Gastrocnemius medialis (tissue), 4 donors: Measurements from ENCODE around the gene LRRC8D.

Experiments used
- CTCF ChIP-seq, 5 experiments: fragments of 450-650 bp in 3 of 5; fragments of 200-600 bp in 2 of 5; sonication (generic) in 2 of 5; IDR thresholded peaks in 4 of 5; conservative IDR thresholded peaks in 1 of 5; 1 replicate in 4 of 5; 2 replicates in 1 of 5; pipeline ENCODE4 v1.5.1; 2016 to 2019; ENCODE audit warnings: antibody characterized with exemption in 5 of 5, mild to moderate bottlenecking in 3 of 5, moderate library complexity in 3 of 5
- POLR2A ChIP-seq, 2 donors: fragments of 450-650 bp; IDR thresholded peaks; one replicate each; pipeline ENCODE4 v1.6.1; 2017; ENCODE audit warnings: antibody characterized with exemption in 2 of 2, mild to moderate bottlenecking in 2 of 2, moderate library complexity in 2 of 2

GRCh38 chr1:89931964-89932363 lies 111.1 kb downstream of the LRRC8D start:
- TF ChIP-seq CTCF (IDR thresholded peaks at IDR 0.05 in 4 of 5, conservative IDR thresholded peaks at IDR 0.05 in 1 of 5) (no peak), POLR2A (IDR thresholded peaks at IDR 0.05) (no peak)
